Measurements from ENCODE around the gene SH3RF2. TPM values are rescaled to one million over a fixed set of nuclear protein-coding genes. Genes with fewer than 3 reads are reported as not detected.

The SH3RF2 gene
- total and polyA plus RNA-seq, 2 donors (not counting 3 experiments of a cell fraction or from before 2014, with no cell fraction given): 0.54 to 0.84 TPM

- DNase-seq (ENCODE audit: low read depth, low spot score) (no peak), FAIRE-seq (no peak)
- no peak overlapping the region for H3K9ac ChIP-seq (replicated peaks; ENCODE audit: extremely low read depth, insufficient read depth, low read length)
- H3K4me3 ChIP-seq (replicated peaks in 1 of 3; ENCODE audit: insufficient read depth in 1 of 3, low read depth in 1 of 3, low read length in 3 of 3): no peak overlapping the region
- no peak overlapping the region for H3K27ac ChIP-seq (ENCODE audit: insufficient read depth, low read depth, low read length)
- TF ChIP-seq GATA2 (IDR thresholded peaks at IDR 0.05; ENCODE audit: insufficient read depth, insufficient read length, low read depth, low read length): no peak
- no peaks in the 10 kb centered on the region for H3K4me1 ChIP-seq (ENCODE audit: control insufficient read depth, extremely low read depth, insufficient read depth, low read length)
- no peaks in the 10 kb centered on the region for H3K79me2 ChIP-seq (ENCODE audit: control insufficient read depth, insufficient read depth, low read length)
- BruUV-seq (replicated peaks): no TSS peak
- dilution Hi-C loops (cut with MboI; ENCODE audit: extremely low pct_ligation_motif_present, low sequenced_read_pairs) (no loop called here), intact Hi-C loops (cut with micrococcal nuclease) (no loop called here)
- no peaks in the 10 kb centered on the region for H3K9me1 ChIP-seq (replicated peaks; ENCODE audit: control insufficient read depth, extremely low read depth, insufficient read depth, low read length)
- no peaks in the 10 kb centered on the region for H3K36me3 ChIP-seq (ENCODE audit: control insufficient read depth in 2 of 2, extremely low read depth in 1 of 2, insufficient read depth in 2 of 2, low read length in 2 of 2)
- no peak overlapping the region for H2AFZ ChIP-seq (ENCODE audit: low read depth, low read length)
- no peak overlapping the region for H3K4me2 ChIP-seq (ENCODE audit: insufficient read depth, low read length)
- CTCF ChIA-PET: no interaction called here
- POLR2A ChIA-PET: no interaction called here
- no peaks in the 10 kb centered on the region for H4K20me1 ChIP-seq (replicated peaks; ENCODE audit: control insufficient read depth, extremely low read depth, insufficient read depth, low read length)
- H3K27me3 ChIP-seq (ENCODE audit: control insufficient read depth in 2 of 2, insufficient read depth in 2 of 2, low read length in 2 of 2): peaks cover 2 to 7% of the 10 kb centered on the region in 2 experiments
- no peaks in the 10 kb centered on the region for H3K9me3 ChIP-seq (replicated peaks; ENCODE audit: control insufficient read depth, insufficient read depth, low read length)
Observed at GRCh38 chr5:145948047-145948446, 11.7 kb downstream of the SH3RF2 start.

DNA sequence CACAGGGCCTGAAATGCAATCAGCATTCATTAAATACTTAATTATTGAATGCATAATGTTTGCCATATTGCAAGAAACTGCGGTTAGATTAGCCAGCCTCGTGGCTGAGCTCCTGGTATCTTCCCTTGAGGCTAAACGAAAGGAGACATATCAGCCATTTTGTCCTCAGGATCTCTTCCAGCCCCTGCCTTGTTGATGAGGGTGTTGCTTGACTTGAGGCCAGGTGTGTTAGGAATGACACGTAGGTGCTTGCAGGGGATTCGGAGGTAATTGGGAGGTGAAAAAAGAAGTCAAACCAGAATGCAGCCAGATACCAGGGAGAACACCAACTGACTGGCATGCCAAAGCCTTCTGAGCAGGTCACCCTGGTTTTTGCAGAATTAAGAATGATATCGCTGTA, 12.5 kb downstream of the SH3RF2 start:
- dilution Hi-C loops (cut with MboI; ENCODE audit: extremely low pct_ligation_motif_present, low sequenced_read_pairs) (no loop called here), intact Hi-C loops (cut with micrococcal nuclease) (no loop called here)
- Histone ChIP-seq H3K9me3 (replicated peaks; ENCODE audit: control insufficient read depth, insufficient read depth, low read length) (no peaks in the 10 kb centered on the region), H3K4me3 (replicated peaks in 1 of 3; ENCODE audit: insufficient read depth in 1 of 3, low read depth in 1 of 3, low read length in 3 of 3) (no peak overlapping the region), H3K9me1 (replicated peaks; ENCODE audit: control insufficient read depth, extremely low read depth, insufficient read depth, low read length) (no peaks in the 10 kb centered on the region), H3K4me1 (ENCODE audit: control insufficient read depth, extremely low read depth, insufficient read depth, low read length) (no peaks in the 10 kb centered on the region), H3K9ac (replicated peaks; ENCODE audit: extremely low read depth, insufficient read depth, low read length) (no peak overlapping the region), H3K4me2 (ENCODE audit: insufficient read depth, low read length) (no peak overlapping the region), H4K20me1 (replicated peaks; ENCODE audit: control insufficient read depth, extremely low read depth, insufficient read depth, low read length) (no peaks in the 10 kb centered on the region), H2AFZ (ENCODE audit: low read depth, low read length) (no peak overlapping the region), H3K27ac (ENCODE audit: insufficient read depth, low read depth, low read length) (no peak overlapping the region), H3K27me3 (ENCODE audit: control insufficient read depth in 2 of 2, insufficient read depth in 2 of 2, low read length in 2 of 2) (peaks cover 2 to 7% of the 10 kb centered on the region in 2 experiments), H3K79me2 (ENCODE audit: control insufficient read depth, insufficient read depth, low read length) (no peaks in the 10 kb centered on the region), H3K36me3 (ENCODE audit: control insufficient read depth in 2 of 2, extremely low read depth in 1 of 2, insufficient read depth in 2 of 2, low read length in 2 of 2) (no peaks in the 10 kb centered on the region)
- FAIRE-seq (no peak), DNase-seq (ENCODE audit: low read depth, low spot score) (no peak)
- BruUV-seq (replicated peaks): no TSS peak
- no peak for TF ChIP-seq POLR2A (IDR thresholded peaks at IDR 0.05; ENCODE audit: low read depth, low read length)
- TF ChIP-seq JUN (IDR thresholded peaks at IDR 0.05; ENCODE audit: borderline replicate concordance, insufficient read depth, insufficient read length, low read depth): no peak
- no peak for TF ChIP-seq MYC (IDR thresholded peaks at IDR 0.05; ENCODE audit: low read depth, low read length)
- TF ChIP-seq GATA2 (IDR thresholded peaks at IDR 0.05; ENCODE audit: insufficient read depth, insufficient read length, low read depth, low read length): no peak
- TF ChIP-seq FOS (IDR thresholded peaks at IDR 0.05; ENCODE audit: borderline replicate concordance, insufficient read depth, low read length): no peak
- TF ChIP-seq CTCF (IDR thresholded peaks at IDR 0.05; ENCODE audit: extremely low read depth in 1 of 2, insufficient read depth in 1 of 2, low read depth in 1 of 2, low read length in 2 of 2): no peak
- TF ChIP-seq EZH2 (IDR thresholded peaks at IDR 0.05; ENCODE audit: borderline replicate concordance, low read depth, low read length, severe bottlenecking): no peak
- TF ChIP-seq POLR2AphosphoS5 (IDR thresholded peaks at IDR 0.05; ENCODE audit: insufficient read depth, low read depth, low read length): no peak
- TF ChIP-seq, protein P1, sequence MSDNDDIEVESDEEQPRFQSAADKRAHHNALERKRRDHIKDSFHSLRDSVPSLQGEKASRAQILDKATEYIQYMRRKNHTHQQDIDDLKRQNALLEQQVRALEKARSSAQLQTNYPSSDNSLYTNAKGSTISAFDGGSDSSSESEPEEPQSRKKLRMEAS (IDR thresholded peaks at IDR 0.05; ENCODE audit: insufficient read depth, insufficient read length): no peak
- POLR2A ChIA-PET: no interaction called here
- CTCF ChIA-PET: no interaction called here
